GM10266 (cell line): ENCODE results near the gene SCG5.

Experiments used
- DNase-seq: peaks from one replicate; pipeline ENCODE4 v3.0.0; 2012; ENCODE audit errors: extremely low spot score
- TF ChIP-seq, protein P1 (sequence below): IDR thresholded peaks from 2 replicates; pipeline ENCODE4 v1.5.1; 2012; ENCODE audit warnings: mild to moderate bottlenecking, low read depth; ENCODE audit not compliant: control insufficient read depth, insufficient read depth; ENCODE audit errors: missing control alignments

Gene SCG5

DNA sequence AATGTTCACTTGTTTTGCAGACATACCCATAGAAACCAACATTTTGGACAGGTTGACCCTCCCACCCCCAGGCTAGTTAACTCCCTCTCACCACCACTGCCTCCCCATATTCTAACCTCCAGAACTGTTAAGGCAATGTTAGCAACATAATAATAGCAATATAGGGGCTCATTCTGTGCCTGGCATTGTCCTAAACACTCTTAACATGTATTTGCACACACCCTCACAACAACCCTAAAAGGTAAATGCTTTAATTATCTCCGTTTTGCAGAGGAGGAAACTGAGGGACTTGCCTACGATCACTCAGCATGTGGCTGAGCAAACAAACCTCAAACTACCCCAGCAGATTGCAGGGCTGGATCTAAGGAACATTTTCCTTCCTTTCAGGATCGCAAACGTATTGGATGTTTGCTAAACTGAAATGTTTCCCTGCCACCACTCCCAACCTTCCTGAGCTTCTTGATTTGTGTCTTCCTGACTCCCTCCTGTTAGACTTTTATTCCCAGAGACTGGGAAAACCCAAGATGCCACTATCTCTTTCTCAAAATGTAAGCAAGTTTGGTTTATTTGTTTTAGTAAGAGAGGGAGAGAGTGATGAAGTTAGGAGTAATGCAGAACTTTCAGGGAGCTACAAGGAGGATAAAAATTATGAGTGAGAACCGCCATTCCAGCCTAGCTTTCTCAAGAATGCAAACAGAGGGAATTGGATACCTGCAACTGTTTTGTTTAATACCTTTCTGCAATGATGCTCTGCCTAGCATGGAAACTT lies 1.3 kb downstream of the SCG5 start:
- TF ChIP-seq, protein P1, sequence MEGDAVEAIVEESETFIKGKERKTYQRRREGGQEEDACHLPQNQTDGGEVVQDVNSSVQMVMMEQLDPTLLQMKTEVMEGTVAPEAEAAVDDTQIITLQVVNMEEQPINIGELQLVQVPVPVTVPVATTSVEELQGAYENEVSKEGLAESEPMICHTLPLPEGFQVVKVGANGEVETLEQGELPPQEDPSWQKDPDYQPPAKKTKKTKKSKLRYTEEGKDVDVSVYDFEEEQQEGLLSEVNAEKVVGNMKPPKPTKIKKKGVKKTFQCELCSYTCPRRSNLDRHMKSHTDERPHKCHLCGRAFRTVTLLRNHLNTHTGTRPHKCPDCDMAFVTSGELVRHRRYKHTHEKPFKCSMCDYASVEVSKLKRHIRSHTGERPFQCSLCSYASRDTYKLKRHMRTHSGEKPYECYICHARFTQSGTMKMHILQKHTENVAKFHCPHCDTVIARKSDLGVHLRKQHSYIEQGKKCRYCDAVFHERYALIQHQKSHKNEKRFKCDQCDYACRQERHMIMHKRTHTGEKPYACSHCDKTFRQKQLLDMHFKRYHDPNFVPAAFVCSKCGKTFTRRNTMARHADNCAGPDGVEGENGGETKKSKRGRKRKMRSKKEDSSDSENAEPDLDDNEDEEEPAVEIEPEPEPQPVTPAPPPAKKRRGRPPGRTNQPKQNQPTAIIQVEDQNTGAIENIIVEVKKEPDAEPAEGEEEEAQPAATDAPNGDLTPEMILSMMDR, result no peak
- DNase-seq, result no peak

DNA sequence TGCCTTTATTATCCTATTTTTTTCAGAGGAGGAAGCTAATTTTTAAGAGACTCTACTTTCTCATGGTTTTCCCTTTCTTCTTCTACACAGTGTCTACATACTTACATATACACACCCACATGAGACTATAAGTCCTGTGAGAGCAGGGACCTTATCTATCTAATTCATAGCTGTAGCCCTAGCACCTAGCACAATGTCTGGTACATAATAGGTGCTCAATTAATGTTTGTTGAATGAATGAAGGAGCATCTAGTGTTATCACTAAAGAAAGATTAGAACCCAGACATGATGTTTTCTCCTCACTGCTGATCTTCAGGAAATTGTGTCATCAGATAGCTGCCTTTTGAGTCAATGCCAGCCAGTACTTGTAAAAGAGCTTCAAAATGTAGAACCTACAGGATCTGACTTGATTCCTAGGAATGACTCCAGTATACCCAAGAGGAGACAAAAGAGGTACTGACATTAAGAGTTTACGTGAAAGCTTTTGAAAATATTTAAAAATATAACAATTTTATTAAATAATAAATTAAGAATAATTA lies 2.5 kb downstream of the SCG5 start:
- TF ChIP-seq, protein P1, result no peak
- DNase-seq, result no peak

DNA sequence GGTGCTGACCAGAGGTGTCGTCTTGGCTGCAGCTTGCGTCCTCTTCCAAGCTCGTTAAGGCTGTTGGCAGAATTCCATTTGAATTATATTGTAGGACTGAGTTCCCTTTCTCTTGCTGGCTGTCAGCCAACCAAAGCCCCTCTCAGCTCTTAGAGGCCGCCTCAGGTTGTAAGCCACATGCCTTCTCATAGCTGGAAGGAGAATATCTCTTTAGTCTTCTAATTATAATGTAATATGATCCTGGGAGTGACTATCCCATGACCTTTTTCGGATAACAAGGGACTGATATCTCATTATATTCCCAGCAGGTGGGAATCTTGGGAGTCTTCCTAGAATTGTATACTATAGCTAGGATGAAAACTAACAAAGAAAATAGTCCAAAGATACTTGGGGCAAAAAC lies 4.8 kb downstream of the SCG5 start:
- no peak for DNase-seq

DNA sequence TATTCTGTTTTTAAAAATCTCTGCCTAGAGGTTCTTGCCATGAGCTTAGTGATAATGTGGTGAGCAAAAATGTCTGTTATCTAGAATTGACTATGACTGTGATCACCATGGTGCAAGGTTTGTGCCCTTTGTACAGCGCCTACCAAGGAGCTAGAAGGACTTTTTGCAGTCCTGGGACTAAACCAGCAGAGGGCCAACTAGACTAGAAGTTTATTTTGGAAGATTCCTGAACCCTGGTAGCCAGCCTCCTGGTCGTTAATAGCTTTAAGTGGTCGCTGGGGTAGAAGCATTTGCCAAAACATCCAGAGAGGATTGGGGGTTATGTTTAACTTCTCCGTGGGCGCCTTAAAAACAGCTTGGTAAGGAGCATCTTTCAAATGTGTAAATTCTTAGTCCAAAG lies 7.8 kb downstream of the SCG5 start:
- TF ChIP-seq, protein P1, result no peak
- no peak for DNase-seq

More for the DNA sequence above, 4.8 kb downstream of the SCG5 start:
- TF ChIP-seq, protein P1, result no peak

DNA sequence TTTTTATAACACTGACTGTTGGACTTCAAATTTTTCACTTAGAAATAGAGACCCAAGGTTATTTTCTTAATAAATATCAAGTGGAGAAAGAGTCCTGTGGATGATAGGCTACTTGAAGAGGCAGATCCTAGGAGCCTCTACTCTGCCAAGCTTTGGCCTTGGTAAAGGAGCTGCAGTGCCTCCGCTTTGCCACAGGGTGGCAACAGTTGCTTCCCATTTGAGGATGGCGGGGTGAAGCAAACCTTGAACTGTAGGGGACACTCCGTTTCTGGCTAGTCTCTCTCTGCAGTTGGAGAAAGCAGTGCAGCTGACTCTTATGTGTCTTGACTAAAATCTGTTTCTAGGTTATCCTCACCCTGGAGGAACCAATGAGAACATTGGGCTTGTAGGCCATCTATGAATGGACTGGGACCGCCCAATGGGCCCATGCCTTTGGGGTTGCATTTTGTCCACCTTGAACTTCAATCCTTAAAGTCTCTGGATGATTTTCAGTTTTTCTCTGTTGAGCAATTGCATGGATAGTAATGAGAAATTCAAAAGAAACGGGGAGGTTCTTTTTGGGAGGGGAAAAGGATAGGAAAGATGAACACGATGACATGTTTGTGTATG lies 9.8 kb downstream of the SCG5 start:
- TF ChIP-seq, protein P1, result peak; percentile 94
- peak; percentile 70 for DNase-seq

DNA sequence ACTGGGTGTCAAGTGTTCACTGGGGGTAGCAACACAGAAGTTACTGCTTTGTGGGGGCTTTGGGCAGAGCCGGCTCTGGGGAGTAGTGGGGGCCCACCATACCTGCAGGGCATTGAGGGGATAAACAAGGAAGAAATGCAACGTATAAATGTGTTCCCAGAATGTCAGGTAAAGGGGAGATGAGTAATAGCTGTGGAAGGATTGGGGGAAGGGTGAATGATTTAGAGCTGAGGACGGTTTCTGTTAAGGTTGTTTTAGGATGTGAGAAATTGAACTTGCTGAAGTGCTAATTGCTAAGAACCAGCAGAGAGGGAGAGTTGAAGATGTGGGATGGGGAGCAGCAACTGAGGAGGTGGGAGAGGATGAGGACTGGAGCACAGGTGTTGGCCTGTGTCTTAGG lies 10.7 kb downstream of the SCG5 start:
- TF ChIP-seq, protein P1, result no peak
- DNase-seq, result no peak

DNA sequence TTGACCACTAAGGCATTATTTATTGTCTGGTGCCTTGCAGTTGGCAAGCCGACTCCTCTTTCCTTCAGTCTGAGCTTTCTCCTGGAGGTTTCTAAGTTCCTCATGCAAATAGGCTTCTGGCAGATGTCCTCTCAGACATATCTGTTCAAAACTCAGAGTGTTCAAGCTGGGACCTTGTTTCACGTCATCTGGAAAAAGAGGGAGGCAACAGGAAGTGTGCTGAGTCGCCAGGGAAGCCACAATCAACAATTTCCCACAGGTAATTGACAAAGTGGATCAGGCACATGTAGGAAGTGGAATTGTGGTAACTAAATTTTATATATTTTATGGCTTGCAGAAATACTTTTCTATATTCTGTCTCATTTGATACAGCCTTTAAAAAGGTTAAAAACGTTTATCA lies 14.6 kb downstream of the SCG5 start:
- no peak for DNase-seq

More for the DNA sequence above, 14.6 kb downstream of the SCG5 start:
- TF ChIP-seq, protein P1, result no peak
